T-cell (primary cell): Measurements from ENCODE around the gene MYBL2. TPM values are rescaled to one million over a fixed set of nuclear protein-coding genes. Genes with fewer than 3 reads are reported as not detected.
"Not testable (repeated sequence)": the region's sequence is repeated elsewhere in the genome, so short reads cannot be mapped to it uniquely, and the experiment has no call there.

Source experiments
- ATAC-seq, 4 experiments: fragments of 200-7000 bp in 3 of 4; fragments of 150-1000 bp in 1 of 4; cut with Tn5 transposase; replicated peaks in 1 of 4; 1 replicate in 3 of 4; 2 replicates in 1 of 4; pipeline ENCODE4 v1.10.0; 2021; ENCODE audit warnings: moderate library complexity in 3 of 4, mild to moderate bottlenecking in 2 of 4, moderate number of reproducible peaks in 1 of 4
- CTCF ChIA-PET, 2 donors: fragments of 300-600 bp; sonication (Branson Sonifier 250); formaldehyde crosslinking; loops; one replicate each; lab custom pipeline; 2022; ENCODE audit warnings: antibody characterized with exemption in 2 of 2; lab: Charles Lee
- POLR2A ChIA-PET, 2 donors: fragments of 300-600 bp; sonication (Branson Sonifier 250); formaldehyde crosslinking; loops; one replicate each; lab custom pipeline; 2022; ENCODE audit warnings: antibody characterized with exemption in 2 of 2; lab: Charles Lee
- DNase-seq, 35 experiments: peaks; one replicate each; pipeline versions ENCODE4 v3.0.0 to v3.0.0-alpha.2; 2013 to 2023
- H3K27ac ChIP-seq: one replicate; pipeline ENCODE4 v1.5.1; 2013; ENCODE audit warnings: low read length
- H3K27me3 ChIP-seq, 2 experiments: replicated peaks in 1 of 2; 1 replicate in 1 of 2; 2 replicates in 1 of 2; pipeline versions ENCODE4 v1.6.1 to v1.7.0; 2013; ENCODE audit warnings: low read length in 1 of 2, mixed read lengths in 1 of 2; ENCODE audit not compliant: control insufficient read depth in 2 of 2, insufficient read depth in 2 of 2; ENCODE audit errors: extremely low read depth in 1 of 2
- H3K36me3 ChIP-seq, 2 donors: 1 replicate in 1 of 2; 2 replicates in 1 of 2; pipeline versions ENCODE4 v1.6.1 to v1.7.0; 2013; ENCODE audit warnings: low read length in 1 of 2; ENCODE audit not compliant: control insufficient read depth in 2 of 2, insufficient read depth in 1 of 2; ENCODE audit errors: extremely low read depth in 1 of 2
- H3K4me1 ChIP-seq, 2 experiments: 1 replicate in 1 of 2; 2 replicates in 1 of 2; pipeline versions ENCODE4 v1.6.1 to v1.7.0; 2013; ENCODE audit warnings: low read length in 2 of 2, mixed read lengths in 1 of 2; ENCODE audit not compliant: insufficient read depth in 2 of 2, control insufficient read depth in 1 of 2; ENCODE audit errors: extremely low read depth in 1 of 2
- H3K4me3 ChIP-seq, 2 donors: 1 replicate in 1 of 2; 2 replicates in 1 of 2; pipeline versions ENCODE4 v1.5.1 to v1.7.0; 2013; ENCODE audit warnings: mild to moderate bottlenecking in 2 of 2, low read length in 1 of 2, moderate library complexity in 1 of 2; ENCODE audit not compliant: control insufficient read depth in 1 of 2; ENCODE audit errors: extremely low read depth in 1 of 2
- H3K9me3 ChIP-seq: 2 replicates; pipeline ENCODE4 v1.7.0; 2013
- H3K27ac Mint-ChIP-seq, 2 donors: one replicate each; pipeline ENCODE4 v1.8.0; 2020 to 2021; ENCODE audit warnings: mild to moderate bottlenecking in 2 of 2, mixed read lengths in 2 of 2
- H3K27me3 Mint-ChIP-seq, 2 donors: one replicate each; pipeline ENCODE4 v1.8.0; 2021 to 2022; ENCODE audit warnings: mixed read lengths in 2 of 2
- H3K36me3 Mint-ChIP-seq: one replicate; pipeline ENCODE4 v1.8.0; 2021; ENCODE audit warnings: mixed read lengths
- H3K4me1 Mint-ChIP-seq, 3 donors: one replicate each; pipeline ENCODE4 v1.8.0; 2020 to 2022; ENCODE audit warnings: mixed read lengths in 3 of 3, mild to moderate bottlenecking in 1 of 3
- H3K4me3 Mint-ChIP-seq, 3 donors: one replicate each; pipeline ENCODE4 v1.8.0; 2020 to 2022; ENCODE audit warnings: mild to moderate bottlenecking in 3 of 3, mixed read lengths in 3 of 3, moderate library complexity in 3 of 3
- H3K9me3 Mint-ChIP-seq, 3 donors: one replicate each; pipeline ENCODE4 v1.8.0; 2020 to 2022; ENCODE audit warnings: mixed read lengths in 3 of 3
- WGBS: methylation state at CpG from one replicate; pipeline ENCODE4 v1.1.5; 2013; ENCODE audit warnings: missing lambda C conversion rate; ENCODE audit not compliant: insufficient coverage; 5-methylcytosine and 5-hydroxymethylcytosine counted together
- total RNA-seq, 35 experiments: library from RNA in 6 of 35; stranded (reverse) in 6 of 35; fragments of 120-200 nt in 1 of 35; gene quantifications; one replicate each; pipeline versions ENCODE4 v1.2.1 to v1.2.4 and lab custom pipeline; 2013 to 2026

The MYBL2 gene
- total RNA-seq, 5 donors from 2014 or later (not counting 1 experiment from before 2014, with no cell fraction given) = 1.2 to 3.0 (median 1.4) TPM

DNA sequence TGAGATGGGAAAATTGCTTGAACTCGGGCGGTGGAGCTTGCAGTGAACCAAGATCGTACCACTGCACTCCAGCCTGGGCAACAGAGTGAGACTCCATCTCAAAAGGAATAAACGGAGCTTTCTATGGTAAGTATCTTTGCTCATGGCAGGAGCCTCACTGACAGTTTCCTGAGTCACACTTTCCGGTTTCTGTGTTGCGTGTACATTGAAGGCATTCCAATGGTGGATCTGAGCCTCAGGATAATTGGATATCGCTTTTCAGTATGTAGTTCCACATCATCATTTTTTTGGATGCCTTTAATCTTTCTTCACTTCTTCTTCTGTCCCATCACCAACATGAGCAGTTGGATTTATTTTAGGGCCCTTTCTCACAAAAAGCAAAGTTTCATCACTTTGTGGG, 88.5 kb downstream of the MYBL2 start:
- H3K4me3 ChIP-seq = no peak overlapping the region
- ChIA-PET POLR2A (no interaction called here), CTCF (no interaction called here)
- 95% methylated on average over 6 of the region's 7 CpGs for WGBS
- no peak for DNase-seq
- no peaks in the 10 kb centered on the region for H3K36me3 ChIP-seq
- H3K27ac Mint-ChIP-seq = no peak overlapping the region
- H3K27me3 ChIP-seq = peaks cover 0 to 23% of the 10 kb centered on the region in 2 experiments
- H3K4me1 ChIP-seq = peaks cover 2 to 23% of the 10 kb centered on the region in 2 experiments
- H3K27ac ChIP-seq = no peak overlapping the region
- H3K9me3 Mint-ChIP-seq = no peaks in the 10 kb centered on the region
- H3K4me3 Mint-ChIP-seq = no peak overlapping the region
- no peak for ATAC-seq
- no peaks in the 10 kb centered on the region for H3K36me3 Mint-ChIP-seq
- no peaks in the 10 kb centered on the region for H3K9me3 ChIP-seq
- peaks cover 21 to 24% (median 22%) of the 10 kb centered on the region in 3 donors for H3K4me1 Mint-ChIP-seq
- H3K27me3 Mint-ChIP-seq = peaks cover 0 to 8% of the 10 kb centered on the region in 2 donors

DNA sequence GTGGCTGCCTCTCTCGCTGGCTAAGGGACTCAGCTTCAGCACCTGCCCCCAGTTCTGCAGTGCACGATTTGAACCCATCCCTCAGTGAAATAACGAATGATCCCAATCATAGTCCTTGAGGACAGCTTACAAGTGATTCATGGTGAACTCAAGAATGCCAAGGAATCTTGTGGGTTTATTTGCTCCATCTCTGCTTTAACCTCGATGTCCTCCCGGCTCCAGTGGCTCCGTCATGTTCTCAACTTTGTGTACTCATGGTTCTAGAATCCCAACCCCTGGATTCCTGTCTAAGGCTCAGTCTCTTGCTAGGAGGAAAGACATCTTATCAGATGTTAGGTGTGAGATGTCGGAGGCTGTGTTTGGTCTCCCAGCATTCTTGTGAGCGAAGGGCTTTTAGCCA, 88.9 kb downstream of the MYBL2 start:
- ChIA-PET POLR2A (no interaction called here), CTCF (no interaction called here)
- no peaks in the 10 kb centered on the region for H3K9me3 Mint-ChIP-seq
- H3K4me3 Mint-ChIP-seq = no peak overlapping the region
- peaks cover 2 to 20% of the 10 kb centered on the region in 2 experiments for H3K4me1 ChIP-seq
- no peak overlapping the region for H3K4me3 ChIP-seq
- H3K9me3 ChIP-seq = no peaks in the 10 kb centered on the region
- ATAC-seq (no peak), DNase-seq (no peak)
- no peaks in the 10 kb centered on the region for H3K36me3 ChIP-seq
- H3K27me3 ChIP-seq = peaks cover 0 to 19% of the 10 kb centered on the region in 2 experiments
- peaks cover 17 to 21% (median 18%) of the 10 kb centered on the region in 3 donors for H3K4me1 Mint-ChIP-seq
- no peak overlapping the region for H3K27ac ChIP-seq
- H3K27me3 Mint-ChIP-seq = peaks cover 0 to 6% of the 10 kb centered on the region in 2 donors
- H3K36me3 Mint-ChIP-seq = no peaks in the 10 kb centered on the region
- H3K27ac Mint-ChIP-seq = no peak overlapping the region
- WGBS = 97% methylated on average over 8 of the region's 8 CpGs

DNA sequence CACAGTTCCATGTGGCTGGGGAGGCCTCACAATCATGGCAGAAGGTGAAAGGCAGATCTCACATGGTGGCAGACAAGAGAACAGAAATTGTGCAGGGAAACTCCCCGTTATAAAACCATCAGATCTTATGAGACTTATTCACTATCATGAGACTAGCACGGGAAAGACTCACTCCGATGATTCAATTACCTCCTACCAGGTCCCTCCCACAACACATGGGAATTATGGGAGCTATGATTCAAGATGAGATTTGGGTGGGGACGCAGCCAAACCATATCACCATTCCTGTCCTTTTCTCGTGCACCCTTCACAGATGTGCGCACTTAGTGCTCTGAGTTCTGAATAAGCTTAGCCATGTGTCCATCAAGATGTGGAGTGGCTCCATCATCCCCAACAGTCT, 91.0 kb downstream of the MYBL2 start:
- H3K27ac ChIP-seq, CTCF ChIA-PET, H3K9me3 ChIP-seq, H3K36me3 ChIP-seq, H3K4me1 Mint-ChIP-seq, H3K27me3 ChIP-seq, H3K4me1 ChIP-seq, POLR2A ChIA-PET, H3K4me3 Mint-ChIP-seq, H3K27ac Mint-ChIP-seq, H3K27me3 Mint-ChIP-seq, H3K4me3 ChIP-seq, H3K36me3 Mint-ChIP-seq, ATAC-seq, H3K9me3 Mint-ChIP-seq, DNase-seq: not testable (repeated sequence)
- WGBS = 100% methylated on average over 2 of the region's 6 CpGs

DNA sequence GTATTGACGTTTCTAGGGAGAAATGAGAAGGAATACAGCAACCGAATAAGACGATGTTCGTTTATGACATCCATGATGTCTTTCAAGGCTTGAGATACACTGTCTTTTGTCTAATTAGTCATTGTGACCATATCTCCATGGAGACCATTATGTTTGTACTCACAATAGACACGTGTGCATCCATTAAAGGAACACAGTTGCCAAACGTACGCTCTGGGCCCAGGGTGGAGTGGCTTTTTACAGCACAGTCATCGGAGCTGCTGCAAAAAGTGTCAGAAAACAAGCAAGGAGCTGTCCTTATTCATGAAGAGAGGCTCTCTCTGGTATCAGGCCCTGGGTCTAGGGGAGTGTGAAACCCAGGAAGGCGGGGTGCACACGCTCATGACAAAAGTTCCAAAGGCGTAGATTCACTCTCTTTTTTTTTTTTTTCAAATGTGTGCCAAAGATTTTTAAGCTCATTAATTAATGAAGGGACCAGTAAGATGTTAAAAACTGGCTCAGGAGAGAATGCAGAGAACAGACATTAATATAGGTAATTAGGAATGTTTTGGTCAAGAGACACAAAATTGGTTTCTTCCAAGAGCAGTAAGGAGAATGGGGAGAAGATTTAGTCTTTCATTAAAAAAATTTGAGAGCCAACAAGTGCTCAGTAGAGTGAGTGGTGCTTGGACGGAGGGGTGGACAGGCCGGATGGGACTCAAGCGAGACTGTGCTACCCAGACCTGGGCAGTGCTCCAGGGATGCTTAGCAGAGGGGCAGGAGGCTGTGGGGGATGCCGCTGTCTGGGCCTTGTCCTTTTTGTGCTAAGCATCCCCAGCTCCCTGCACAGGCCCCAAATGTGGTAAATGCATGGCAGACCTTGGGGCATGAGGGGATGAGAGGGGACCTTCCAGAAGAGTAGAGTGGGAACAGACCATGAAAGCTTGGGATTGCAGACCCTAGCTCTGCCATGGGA, 94.7 kb downstream of the MYBL2 start:
- no peak for ATAC-seq
- POLR2A ChIA-PET = interaction anchor here (0.6 kb wide), 2 partner anchors 181 to 223 kb away, joined by 4 read pairs; no protein-coding TSS in a partner anchor
- no peak overlapping the region for H3K27ac Mint-ChIP-seq

DNA sequence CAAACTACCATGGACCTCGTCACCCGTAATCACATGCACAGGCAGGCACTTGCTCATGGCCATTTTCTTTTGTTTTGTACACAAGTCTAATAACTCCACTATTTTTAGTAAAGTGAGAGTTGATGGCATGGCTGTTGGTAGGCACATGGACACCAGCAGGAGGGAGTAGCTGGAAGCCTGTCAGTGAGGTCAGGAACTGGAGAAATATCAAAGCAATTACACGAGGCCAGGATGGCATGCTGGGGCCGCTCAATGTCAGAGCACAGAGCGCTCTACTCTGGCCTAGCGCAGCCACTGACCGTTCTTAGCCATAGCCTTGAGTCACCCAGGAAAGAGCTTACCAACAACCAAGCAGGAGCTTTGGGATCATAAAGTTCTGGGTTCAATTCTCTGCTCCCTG, 96.0 kb downstream of the MYBL2 start:
- Histone ChIP-seq H3K36me3 (no peaks in the 10 kb centered on the region), H3K4me3 (no peak overlapping the region), H3K9me3 (no peaks in the 10 kb centered on the region), H3K4me1 (no peaks in the 10 kb centered on the region), H3K27ac (no peak overlapping the region), H3K27me3 (peaks cover 0 to 8% of the 10 kb centered on the region in 2 experiments)
- WGBS = 100% methylated on average over 4 of the region's 7 CpGs
- ATAC-seq (no peak), DNase-seq (no peak)
- no peaks in the 10 kb centered on the region for H3K9me3 Mint-ChIP-seq
- no peak overlapping the region for H3K4me3 Mint-ChIP-seq
- H3K27me3 Mint-ChIP-seq = peaks cover 0 to 5% of the 10 kb centered on the region in 2 donors
- H3K4me1 Mint-ChIP-seq = no peaks in the 10 kb centered on the region
- H3K36me3 Mint-ChIP-seq = no peaks in the 10 kb centered on the region
- H3K27ac Mint-ChIP-seq = no peak overlapping the region
- POLR2A ChIA-PET = no interaction called here
- CTCF ChIA-PET = interaction anchor here in 1 of 2 donors (0.5 kb wide), 1 partner anchor 926 kb away, joined by 4 read pairs; no protein-coding TSS in a partner anchor

More for the DNA sequence above, 94.7 kb downstream of the MYBL2 start:
- peaks cover 0 to 8% of the 10 kb centered on the region in 2 experiments for H3K27me3 ChIP-seq
- no peak for DNase-seq
- no peaks in the 10 kb centered on the region for H3K4me1 Mint-ChIP-seq
- H3K9me3 Mint-ChIP-seq = no peaks in the 10 kb centered on the region
- no peaks in the 10 kb centered on the region for H3K27me3 Mint-ChIP-seq
- H3K4me1 ChIP-seq = no peaks in the 10 kb centered on the region
- WGBS = 75% methylated on average over 11 of the region's 15 CpGs
- no peaks in the 10 kb centered on the region for H3K9me3 ChIP-seq
- H3K4me3 Mint-ChIP-seq = no peak overlapping the region
- no peaks in the 10 kb centered on the region for H3K36me3 ChIP-seq
- CTCF ChIA-PET = interaction anchor here (0.6 to 1.6 kb wide), 2 partner anchors 12 to 844 kb away, joined by 4 read pairs; no protein-coding TSS in a partner anchor
- no peak overlapping the region for H3K4me3 ChIP-seq
- H3K36me3 Mint-ChIP-seq = no peaks in the 10 kb centered on the region
- no peak overlapping the region for H3K27ac ChIP-seq

DNA sequence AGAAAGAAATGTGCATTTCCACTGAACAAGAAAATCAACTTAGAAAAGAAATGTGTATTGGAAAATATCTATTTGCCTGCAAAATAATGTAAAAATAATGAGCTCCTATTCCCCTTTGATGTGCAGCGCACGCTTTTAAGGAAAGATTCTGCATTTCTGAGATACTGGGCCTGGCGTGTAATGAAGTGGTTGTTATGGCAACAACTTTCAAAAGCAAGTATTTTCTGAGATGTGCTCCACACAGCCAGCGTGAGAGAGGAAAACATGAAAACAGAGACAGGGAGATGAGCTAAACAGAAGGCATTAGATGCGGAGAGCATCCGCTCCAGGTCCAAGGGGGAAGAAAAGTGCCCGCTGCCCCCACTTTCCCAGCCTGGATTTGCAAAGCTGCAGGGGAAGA, 99.0 kb downstream of the MYBL2 start:
- H3K27me3 Mint-ChIP-seq = peaks cover 10 to 14% of the 10 kb centered on the region in 2 donors
- no peaks in the 10 kb centered on the region for H3K36me3 Mint-ChIP-seq
- H3K36me3 ChIP-seq = no peaks in the 10 kb centered on the region
- no peak overlapping the region for H3K27ac Mint-ChIP-seq
- no peak for ATAC-seq
- H3K4me1 Mint-ChIP-seq = peaks cover 0 to 5% (median 0%) of the 10 kb centered on the region in 3 donors
- H3K4me3 ChIP-seq = no peak overlapping the region
- no peak for DNase-seq
- H3K9me3 ChIP-seq = no peaks in the 10 kb centered on the region
- H3K27ac ChIP-seq = no peak overlapping the region
- POLR2A ChIA-PET = no interaction called here
- CTCF ChIA-PET = no interaction called here
- no peak overlapping the region for H3K4me3 Mint-ChIP-seq
- H3K4me1 ChIP-seq = no peaks in the 10 kb centered on the region
- H3K27me3 ChIP-seq = peaks cover 0 to 9% of the 10 kb centered on the region in 2 experiments
- H3K9me3 Mint-ChIP-seq = no peaks in the 10 kb centered on the region
- WGBS = 76% methylated on average over 7 of the region's 7 CpGs
